ENCODE measurements around the gene ZNF561. TPM values are rescaled to one million over a fixed set of nuclear protein-coding genes. Genes with fewer than 3 reads are reported as not detected.

ZNF561 gene
- total RNA-seq, 1 donor from 2014 or later: 34.7 TPM

DNA sequence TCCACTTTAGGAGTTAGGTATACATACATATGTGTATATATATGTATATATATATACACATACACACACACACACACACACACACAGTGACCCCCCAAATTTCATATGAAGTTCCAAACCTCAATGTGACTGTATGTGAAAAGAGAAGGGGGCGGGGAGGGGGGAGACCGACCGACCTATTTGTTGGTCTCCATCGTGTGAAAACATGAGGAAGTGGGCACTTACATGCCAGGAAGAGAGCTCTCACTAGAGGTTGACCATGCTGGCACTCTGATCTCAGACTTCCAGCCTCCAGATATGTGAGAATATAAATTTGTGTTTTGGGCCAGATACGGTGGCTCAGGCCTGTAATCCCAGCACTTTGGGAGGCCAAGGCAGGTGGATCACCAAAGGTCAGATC, 29.3 kb upstream of the ZNF561 start:
- Histone ChIP-seq H3K4me1 (no peaks in the 10 kb centered on the region), H3K4me3 (no peak overlapping the region), H3K36me3 (peaks cover 64% of the 10 kb centered on the region), H3K27ac (no peak overlapping the region), H3K9me3 (peaks cover 18% of the 10 kb centered on the region), H3K27me3 (no peaks in the 10 kb centered on the region)
- intact Hi-C loops (cut with DNase I): no loop called here
- ATAC-seq (no peak), DNase-seq (no peak)
- TF ChIP-seq, protein P1, sequence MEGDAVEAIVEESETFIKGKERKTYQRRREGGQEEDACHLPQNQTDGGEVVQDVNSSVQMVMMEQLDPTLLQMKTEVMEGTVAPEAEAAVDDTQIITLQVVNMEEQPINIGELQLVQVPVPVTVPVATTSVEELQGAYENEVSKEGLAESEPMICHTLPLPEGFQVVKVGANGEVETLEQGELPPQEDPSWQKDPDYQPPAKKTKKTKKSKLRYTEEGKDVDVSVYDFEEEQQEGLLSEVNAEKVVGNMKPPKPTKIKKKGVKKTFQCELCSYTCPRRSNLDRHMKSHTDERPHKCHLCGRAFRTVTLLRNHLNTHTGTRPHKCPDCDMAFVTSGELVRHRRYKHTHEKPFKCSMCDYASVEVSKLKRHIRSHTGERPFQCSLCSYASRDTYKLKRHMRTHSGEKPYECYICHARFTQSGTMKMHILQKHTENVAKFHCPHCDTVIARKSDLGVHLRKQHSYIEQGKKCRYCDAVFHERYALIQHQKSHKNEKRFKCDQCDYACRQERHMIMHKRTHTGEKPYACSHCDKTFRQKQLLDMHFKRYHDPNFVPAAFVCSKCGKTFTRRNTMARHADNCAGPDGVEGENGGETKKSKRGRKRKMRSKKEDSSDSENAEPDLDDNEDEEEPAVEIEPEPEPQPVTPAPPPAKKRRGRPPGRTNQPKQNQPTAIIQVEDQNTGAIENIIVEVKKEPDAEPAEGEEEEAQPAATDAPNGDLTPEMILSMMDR (IDR thresholded peaks at IDR 0.05): no peak

DNA sequence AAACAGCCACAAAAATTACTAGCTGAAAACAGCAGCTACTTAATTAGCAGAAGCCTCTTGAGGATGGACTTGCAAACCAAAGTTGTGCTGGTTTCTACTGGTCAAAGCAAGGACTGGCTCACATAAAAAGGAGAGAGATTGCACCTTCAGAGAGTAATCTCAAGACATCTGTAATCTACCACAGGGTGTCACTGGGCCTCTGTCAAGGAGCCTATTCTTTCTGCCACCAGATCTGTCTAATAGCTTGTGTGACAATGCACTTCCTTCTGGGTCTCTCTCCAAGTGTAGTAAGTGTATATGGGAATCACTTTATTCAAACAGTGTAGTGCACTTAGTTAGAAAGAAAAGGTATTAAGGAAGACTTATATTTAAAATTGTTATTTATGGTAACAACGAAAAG, 24.4 kb upstream of the ZNF561 start:
- ATAC-seq (no peak), DNase-seq (no peak)
- TF ChIP-seq, protein P1 (IDR thresholded peaks at IDR 0.05): no peak
- Histone ChIP-seq H3K27ac (no peak overlapping the region), H3K4me3 (no peak overlapping the region), H3K4me1 (no peaks in the 10 kb centered on the region), H3K27me3 (no peaks in the 10 kb centered on the region), H3K36me3 (peaks cover 38% of the 10 kb centered on the region), H3K9me3 (no peaks in the 10 kb centered on the region)
- intact Hi-C loops (cut with DNase I): no loop called here

DNA sequence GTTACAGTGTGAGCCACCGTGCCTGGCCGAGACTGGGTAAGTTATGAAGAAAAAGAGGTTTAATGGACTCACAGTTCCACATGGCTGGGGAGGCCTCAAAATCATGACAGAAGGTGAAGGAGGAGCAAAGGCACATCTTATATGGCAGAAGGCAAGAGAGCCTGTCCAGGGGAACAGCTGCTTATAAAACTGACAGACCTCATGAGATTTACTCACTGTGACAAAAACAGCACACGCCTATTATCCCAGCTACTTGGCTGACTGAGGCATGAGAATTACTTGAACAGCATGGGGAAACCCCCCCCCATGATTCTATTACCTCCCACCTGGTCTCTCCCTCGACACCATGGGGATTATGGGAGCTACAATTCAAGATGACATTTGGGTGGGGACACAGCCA, 23.4 kb upstream of the ZNF561 start:
- H3K27ac ChIP-seq: no peak overlapping the region
- H3K27me3 ChIP-seq: no peaks in the 10 kb centered on the region
- DNase-seq (no peak), ATAC-seq (no peak)
- H3K9me3 ChIP-seq: no peaks in the 10 kb centered on the region
- intact Hi-C loops (cut with DNase I): no loop called here
- peaks cover 35% of the 10 kb centered on the region for H3K36me3 ChIP-seq
- TF ChIP-seq, protein P1 (IDR thresholded peaks at IDR 0.05): no peak
- no peak overlapping the region for H3K4me3 ChIP-seq
- no peaks in the 10 kb centered on the region for H3K4me1 ChIP-seq

DNA sequence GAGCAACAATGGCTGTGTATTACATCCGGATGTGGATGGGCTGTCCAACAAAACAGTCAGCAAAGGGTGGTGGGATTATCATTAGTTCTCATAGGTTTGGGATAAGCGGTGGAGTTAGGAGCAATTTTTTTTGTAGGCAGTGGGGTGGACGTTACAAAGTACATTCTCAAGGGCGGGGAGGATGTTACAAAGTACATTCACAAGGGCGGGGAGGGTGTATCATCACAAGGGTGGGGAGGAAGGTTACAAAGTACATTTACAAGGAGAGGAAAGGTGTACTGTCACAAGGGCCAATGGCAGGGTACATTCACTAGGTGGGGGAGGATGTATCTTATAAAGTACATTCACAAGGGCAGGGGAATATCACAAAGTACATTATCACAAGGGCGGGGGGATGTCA, 20.8 kb upstream of the ZNF561 start:
- ATAC-seq (no peak), DNase-seq (no peak)
- no peaks in the 10 kb centered on the region for H3K27me3 ChIP-seq
- TF ChIP-seq, protein P1 (IDR thresholded peaks at IDR 0.05): no peak
- intact Hi-C loops (cut with DNase I): no loop called here
- H3K9me3 ChIP-seq: no peaks in the 10 kb centered on the region
- H3K4me1 ChIP-seq: no peaks in the 10 kb centered on the region
- H3K36me3 ChIP-seq: peaks cover 14% of the 10 kb centered on the region
- H3K27ac ChIP-seq: no peak overlapping the region
- H3K4me3 ChIP-seq: no peak overlapping the region

DNA sequence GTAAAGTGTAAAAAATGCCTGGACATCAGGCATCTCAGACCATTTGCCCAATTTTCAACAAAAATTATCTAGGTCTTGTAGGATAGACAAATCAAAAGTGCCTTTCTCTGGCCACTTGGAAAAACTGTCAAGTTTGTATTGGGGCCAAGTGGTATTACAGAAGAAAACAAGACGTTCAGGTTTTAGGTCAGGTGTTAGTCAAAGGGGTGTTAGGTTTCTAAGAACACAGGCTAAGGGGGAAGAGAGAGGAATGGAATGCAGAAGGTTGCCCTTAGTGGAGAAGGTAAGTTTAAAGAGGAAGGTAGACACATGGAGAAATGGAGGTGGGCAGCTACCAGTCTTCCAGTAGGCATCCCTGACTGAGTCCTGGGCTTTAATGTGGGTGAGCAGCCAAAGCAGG, 19.9 kb upstream of the ZNF561 start:
- DNase-seq (no peak), ATAC-seq (no peak)
- Histone ChIP-seq H3K36me3 (peaks cover 14% of the 10 kb centered on the region), H3K4me1 (no peaks in the 10 kb centered on the region), H3K4me3 (no peak overlapping the region), H3K27me3 (no peaks in the 10 kb centered on the region), H3K27ac (no peak overlapping the region), H3K9me3 (no peaks in the 10 kb centered on the region)
- intact Hi-C loops (cut with DNase I): no loop called here
- TF ChIP-seq, protein P1 (IDR thresholded peaks at IDR 0.05): no peak

DNA sequence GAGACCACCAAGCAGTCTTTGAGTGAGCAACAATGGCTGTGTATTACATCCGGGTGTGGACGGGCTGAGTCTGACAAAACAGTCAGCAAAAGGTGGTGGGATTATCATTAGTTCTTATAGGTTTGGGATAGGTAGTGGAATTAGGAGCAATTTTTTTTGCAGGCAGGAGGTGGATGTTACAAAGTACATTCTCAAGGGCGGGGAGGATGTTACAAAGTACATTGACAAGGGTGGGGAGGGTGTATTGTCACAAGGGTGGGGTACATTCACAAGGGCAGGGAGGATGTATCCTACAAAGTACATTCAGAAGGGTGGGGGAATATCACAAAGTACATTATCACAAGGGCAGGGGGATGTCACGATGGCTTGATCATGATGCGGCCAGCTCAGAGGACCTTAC, 15.0 kb upstream of the ZNF561 start:
- intact Hi-C loops (cut with DNase I): no loop called here
- Histone ChIP-seq H3K36me3 (peaks cover 28% of the 10 kb centered on the region), H3K27me3 (no peaks in the 10 kb centered on the region), H3K4me1 (no peaks in the 10 kb centered on the region), H3K27ac (no peak overlapping the region), H3K4me3 (no peak overlapping the region), H3K9me3 (no peaks in the 10 kb centered on the region)
- TF ChIP-seq, protein P1 (IDR thresholded peaks at IDR 0.05): no peak
- ATAC-seq (no peak), DNase-seq (no peak)

Measured in upper lobe of right lung (tissue), 1 donor.